IPS-NIHi11 (cell line): ENCODE measurements around the gene GGTLC3.
"Not testable (repeated sequence)": the region's sequence is repeated elsewhere in the genome, so short reads cannot be mapped to it uniquely, and the experiment has no call there.

Experiments used
- DNase-seq: peaks from one replicate; pipeline ENCODE4 v3.0.0; 2012; ENCODE audit warnings: mixed read lengths, low spot score

The GGTLC3 gene

GRCh38 chr22:18513454-18513853 is 4.5 kb downstream of the GGTLC3 start:
- DNase-seq: not testable (repeated sequence)

GRCh38 chr22:18512378-18512777 is 5.6 kb downstream of the GGTLC3 start:
- not testable (repeated sequence) for DNase-seq

- not testable (repeated sequence) for DNase-seq
Observed at GRCh38 chr22:18511327-18511726, 6.6 kb downstream of the GGTLC3 start.

DNA sequence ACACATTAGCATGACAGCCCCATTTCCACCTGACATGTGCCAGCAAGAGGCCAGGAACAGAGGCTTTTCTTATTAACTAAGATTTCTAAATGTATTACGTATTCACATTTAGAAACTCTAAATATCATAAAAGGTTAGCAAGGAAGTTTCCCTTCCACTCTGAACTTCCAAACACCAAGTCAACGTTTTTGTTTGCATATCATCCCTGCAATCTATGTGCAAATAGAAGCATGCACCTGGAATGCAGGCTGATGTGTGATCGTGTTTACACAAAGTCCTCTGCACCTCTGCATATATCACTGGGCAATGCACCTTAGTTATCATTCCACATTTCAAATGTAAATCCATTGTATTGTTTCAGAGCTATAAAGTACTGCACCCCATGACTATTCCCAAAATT is 21.7 kb downstream of the GGTLC3 start:
- DNase-seq: not testable (repeated sequence)
